A549 (cell line): ENCODE data around the gene SMIM33. TPM values are rescaled to one million over a fixed set of nuclear protein-coding genes. Genes with fewer than 3 reads are reported as not detected.

Source experiments
- ATAC-seq, 2 experiments: fragments of 200-7000 bp in 1 of 2; fragments of >200 bp in 1 of 2; cut with Nextera tagmentation in 1 of 2; cut with Tn5 transposase in 1 of 2; 3 replicates each; pipeline versions ENCODE4 v1.8.0 to v1.9.1; 2018 to 2020; ENCODE audit warnings: mild to moderate bottlenecking in 1 of 2, moderate library complexity in 1 of 2
- CTCF ChIA-PET: fragments of 300-600 bp; sonication (Branson Sonifier 250); formaldehyde crosslinking; extraction: SDS; loops from one replicate; lab custom pipeline; 2021; ENCODE audit warnings: antibody characterized with exemption, inconsistent platforms; lab: Yijun Ruan, JAX
- POLR2A ChIA-PET: fragments of 350-600 bp; formaldehyde crosslinking; extraction: SDS; loops from one replicate; lab custom pipeline; 2021; ENCODE audit warnings: antibody characterized with exemption, inconsistent platforms; lab: Yijun Ruan, JAX
- DNase-seq, 2 experiments: peaks; one replicate each; pipeline versions ENCODE4 v3.0.0 to v3.0.0-alpha.2; 2011 to 2016; ENCODE audit warnings: low read depth in 1 of 2, low spot score in 1 of 2
- FAIRE-seq: peaks from 2 replicates; lab custom pipeline; 2011; peaks lifted over from hg19 to GRCh38; lab: Jason Lieb, UNC
- H3K27ac ChIP-seq, 2 experiments: fragments of >200 bp; sonication (Bioruptor Twin); formaldehyde crosslinking; 3 replicates each; pipeline ENCODE4 v1.5.1; 2016 to 2017
- H3K4me1 ChIP-seq: fragments of >200 bp; sonication (Bioruptor Twin); formaldehyde crosslinking; 3 replicates; pipeline ENCODE4 v1.6.1; 2016
- H3K4me2 ChIP-seq: fragments of >200 bp; sonication (Bioruptor Twin); formaldehyde crosslinking; 3 replicates; pipeline ENCODE4 v1.6.1; 2016
- H3K4me3 ChIP-seq: fragments of >200 bp; sonication (Bioruptor Twin); formaldehyde crosslinking; 3 replicates; pipeline ENCODE4 v1.5.1; 2016
- H3K9me3 ChIP-seq: fragments of >200 bp; sonication (Bioruptor Twin); formaldehyde crosslinking; 3 replicates; pipeline ENCODE4 v1.6.1; 2016
- BCL3 ChIP-seq: fragments of >200 bp; sonication (Bioruptor Twin); formaldehyde crosslinking; IDR thresholded peaks from 3 replicates; pipeline ENCODE4 v1.6.1; 2016
- BHLHE40 ChIP-seq: IDR thresholded peaks from 2 replicates; pipeline ENCODE4 v1.6.1; 2012; ENCODE audit warnings: low read depth, low read length, inconsistent platforms
- CBX2 ChIP-seq: fragments of 200-600 bp; sonication (generic); IDR thresholded peaks from 2 replicates; pipeline ENCODE4 v1.6.1; 2016; ENCODE audit warnings: low read depth, mild to moderate bottlenecking, borderline replicate concordance
- CHD4 ChIP-seq: fragments of 200-600 bp; sonication (generic); IDR thresholded peaks from 2 replicates; pipeline ENCODE4 v1.6.1; 2016; ENCODE audit warnings: antibody characterized with exemption, mild to moderate bottlenecking, borderline replicate concordance
- CTCF ChIP-seq: fragments of >200 bp; sonication (Bioruptor Twin); formaldehyde crosslinking; IDR thresholded peaks from 3 replicates; pipeline ENCODE4 v1.5.1; 2016
- EP300 ChIP-seq, 2 experiments: fragments of >200 bp; sonication (Bioruptor Twin); formaldehyde crosslinking; IDR thresholded peaks; 2 replicates in 1 of 2; 3 replicates in 1 of 2; pipeline ENCODE4 v1.6.1; 2016 to 2017
- ESRRA ChIP-seq: fragments of 150-350 bp; IDR thresholded peaks from 2 replicates; pipeline ENCODE4 v1.6.1; 2014; ENCODE audit warnings: mild to moderate bottlenecking, low read length, borderline replicate concordance
- FOSB ChIP-seq: fragments of 250-450 bp; sonication (Bioruptor Pico); IDR thresholded peaks from 2 replicates; pipeline ENCODE4 v1.5.0; 2020; ENCODE audit warnings: mild to moderate bottlenecking, moderate library complexity
- FOXS1 ChIP-seq: fragments of 250-450 bp; sonication (Bioruptor Pico); IDR thresholded peaks from 2 replicates; pipeline ENCODE4 v1.5.0; 2020; ENCODE audit warnings: mild to moderate bottlenecking, moderate library complexity
- GATA3 ChIP-seq: IDR thresholded peaks from 2 replicates; pipeline ENCODE4 v1.6.1; 2012; ENCODE audit warnings: borderline replicate concordance
- HDAC2 ChIP-seq: fragments of 200-600 bp; sonication (generic); IDR thresholded peaks from 2 replicates; pipeline ENCODE4 v1.6.1; 2016
- HES2 ChIP-seq: fragments of >200 bp; sonication (Bioruptor Twin); formaldehyde crosslinking; IDR thresholded peaks from 2 replicates; pipeline ENCODE4 v1.6.1; 2016
- HMGXB4 ChIP-seq: fragments of 250-450 bp; sonication (Bioruptor Pico); IDR thresholded peaks from 2 replicates; pipeline ENCODE4 v1.5.0; 2021; ENCODE audit warnings: mild to moderate bottlenecking, moderate library complexity, borderline replicate concordance
- HOXA7 ChIP-seq: fragments of 250-450 bp; sonication (Bioruptor Pico); IDR thresholded peaks from 2 replicates; pipeline ENCODE4 v1.5.0; 2020; ENCODE audit warnings: mild to moderate bottlenecking, moderate library complexity
- HOXB5 ChIP-seq: fragments of 250-450 bp; sonication (Bioruptor Pico); IDR thresholded peaks from 2 replicates; pipeline ENCODE4 v1.5.0; 2020; ENCODE audit warnings: mild to moderate bottlenecking, moderate library complexity
- JUNB ChIP-seq: fragments of >200 bp; sonication (Bioruptor Twin); formaldehyde crosslinking; IDR thresholded peaks from 2 replicates; pipeline ENCODE4 v1.6.1; 2016
- KDM5A ChIP-seq: fragments of 200-600 bp; sonication (generic); IDR thresholded peaks from 2 replicates; pipeline ENCODE4 v1.6.1; 2016; ENCODE audit warnings: antibody characterized with exemption, mild to moderate bottlenecking
- MAZ ChIP-seq: fragments of 150-350 bp; IDR thresholded peaks from 2 replicates; pipeline ENCODE4 v1.6.1; 2014; ENCODE audit warnings: antibody characterized with exemption, low read depth, low read length, borderline replicate concordance
- MYC ChIP-seq: IDR thresholded peaks from 2 replicates; pipeline ENCODE4 v1.6.1; 2012; ENCODE audit warnings: mild to moderate bottlenecking, inconsistent platforms, low read length, improper control_type of control experiment, borderline replicate concordance
- NFE2L2 ChIP-seq: fragments of 150-350 bp; conservative IDR thresholded peaks from 2 replicates; pipeline ENCODE4 v1.6.1; 2014; ENCODE audit warnings: low read length
- RAD21 ChIP-seq, 2 experiments: fragments of >200 bp in 1 of 2; sonication (Bioruptor Twin) in 1 of 2; formaldehyde crosslinking in 1 of 2; IDR thresholded peaks in 1 of 2; conservative IDR thresholded peaks in 1 of 2; 2 replicates in 1 of 2; 3 replicates in 1 of 2; pipeline ENCODE4 v1.6.1; 2012 to 2018; ENCODE audit warnings: inconsistent platforms in 1 of 2
- RNF2 ChIP-seq: fragments of 200-600 bp; sonication (generic); IDR thresholded peaks from 2 replicates; pipeline ENCODE4 v1.6.1; 2016; ENCODE audit warnings: low read depth, mild to moderate bottlenecking, antibody characterized with exemption, moderate library complexity, borderline replicate concordance
- SMC3 ChIP-seq: fragments of >200 bp; sonication (Bioruptor Twin); formaldehyde crosslinking; IDR thresholded peaks from 3 replicates; pipeline ENCODE4 v1.6.1; 2018; ENCODE audit warnings: inconsistent platforms
- SREBF2 ChIP-seq: fragments of 450-650 bp; IDR thresholded peaks from 2 replicates; pipeline ENCODE4 v1.6.1; 2014; ENCODE audit warnings: mild to moderate bottlenecking, moderate library complexity
- USF2 ChIP-seq: fragments of 450-650 bp; IDR thresholded peaks from 2 replicates; pipeline ENCODE4 v1.6.1; 2014; ENCODE audit warnings: antibody characterized with exemption
- ZC3H11A ChIP-seq: fragments of 450-650 bp; IDR thresholded peaks from 2 replicates; pipeline ENCODE4 v1.6.1; 2014; ENCODE audit warnings: antibody characterized with exemption, mild to moderate bottlenecking
- ZNF302 ChIP-seq: fragments of 250-450 bp; sonication (Bioruptor Pico); IDR thresholded peaks from 2 replicates; pipeline ENCODE4 v1.9.0; 2021; ENCODE audit warnings: inconsistent platforms, mild to moderate bottlenecking, moderate library complexity
- WGBS: methylation state at CpG from one replicate; pipeline ENCODE4 v1.1.6; 2017; ENCODE audit errors: missing lambda C conversion rate; 5-methylcytosine and 5-hydroxymethylcytosine counted together
- polyA plus RNA-seq, 4 experiments: library from polyadenylated mRNA; depleted of rRNA in 3 of 4; stranded (reverse); fragments of >200 nt; fragmentation: RNase III in 1 of 4; extraction: RNeasy Plus Mini Kit Qiagen cat#74134 plus additional on column Dnase treatment in 1 of 4; gene quantifications; 2 replicates in 3 of 4; 3 replicates in 1 of 4; pipeline ENCODE4 v1.2.3, GENCODE V29; 2011 to 2017

The SMIM33 gene
- polyA plus RNA-seq, 2 of the 4 experiments (the other 2 are of a cell fraction), result not detected

- TF ChIP-seq BHLHE40, result no peak
- no peak for TF ChIP-seq ZNF302 (CRISPR knock-in tag)
- no peak for TF ChIP-seq HOXB5 (CRISPR knock-in tag)
- no peak for TF ChIP-seq FOSB (CRISPR knock-in tag)
- no peak for TF ChIP-seq SMC3
- TF ChIP-seq BCL3, result no peak
- TF ChIP-seq HMGXB4 (CRISPR knock-in tag), result no peak
- no peak for TF ChIP-seq RNF2
- TF ChIP-seq, all 56 proteins: peak for 0
Measured at GRCh38 chr5:139492700-139493192, 21.9 kb downstream of the SMIM33 start (continued).

- CTCF ChIA-PET, result interaction anchor here (1.1 to 5.7 kb wide), 3 partner anchors 19 to 72 kb away, joined by 4 to 26 read pairs (median 19); no protein-coding TSS in a partner anchor
- ATAC-seq, result no peak
- no peak for FAIRE-seq
- H3K27ac ChIP-seq, result no peak overlapping the region
- H3K4me2 ChIP-seq, result no peak overlapping the region
- H3K4me1 ChIP-seq, result peaks cover 16% of the 10 kb centered on the region
- no peaks in the 10 kb centered on the region for H3K9me3 ChIP-seq
- POLR2A ChIA-PET, result no interaction called here
- no peak for DNase-seq
- no peak overlapping the region for H3K4me3 ChIP-seq
- TF ChIP-seq NFE2L2 (no peak), BHLHE40 (no peak), HMGXB4 (CRISPR knock-in tag) (no peak), BCL3 (no peak), HES2 (no peak), CHD4 (no peak), CBX2 (no peak)
- 82% methylated on average over 3 of the region's 3 CpGs for WGBS
Measured at GRCh38 chr5:139494256-139494655, 23.5 kb downstream of the SMIM33 start.

GRCh38 chr5:139494832-139495231 is 24.0 kb downstream of the SMIM33 start:
- H3K27ac ChIP-seq, result no peak overlapping the region
- H3K4me3 ChIP-seq, result no peak overlapping the region
- ATAC-seq (no peak), DNase-seq (no peak), FAIRE-seq (no peak)
- H3K9me3 ChIP-seq, result no peaks in the 10 kb centered on the region
- H3K4me1 ChIP-seq, result peaks cover 16% of the 10 kb centered on the region
- ChIA-PET CTCF (interaction anchor here (0.7 to 5.7 kb wide), 7 partner anchors 12 to 215 kb away, joined by 3 to 26 read pairs (median 4); partner anchors contain the start of gene STING1), POLR2A (no interaction called here)
- no peak for TF ChIP-seq SREBF2
- TF ChIP-seq ESRRA, result no peak
- no peak for TF ChIP-seq HDAC2
- TF ChIP-seq CTCF, result no peak
- no peak for TF ChIP-seq GATA3
- TF ChIP-seq JUNB, result no peak
- TF ChIP-seq ZC3H11A, result no peak
- TF ChIP-seq MYC, result no peak
- TF ChIP-seq MAZ, result no peak
- TF ChIP-seq RNF2, result no peak
- no peak for TF ChIP-seq CHD4
- TF ChIP-seq HOXA7 (CRISPR knock-in tag), result no peak
- no peak for TF ChIP-seq KDM5A
- no peak for TF ChIP-seq EP300 (IDR thresholded peaks at IDR 0.05)
- TF ChIP-seq USF2, result no peak
- TF ChIP-seq FOXS1 (CRISPR knock-in tag), result no peak
- TF ChIP-seq RAD21 (conservative IDR thresholded peaks at IDR 0.05 in 1 of 2, IDR thresholded peaks at IDR 0.05 in 1 of 2), result no peak
- H3K4me2 ChIP-seq, result no peak overlapping the region
